Activated CD4-positive, alpha-beta T cell treated with anti-CD3 and anti-CD28 coated beads, Interleukin-2, amount 50 U/mL, for 48 hours (primary cell): ENCODE measurements around the gene OTUD1.
A peak's percentile ranks its signal among the peaks of the same experiment; 100 is the strongest.
"Not testable (repeated sequence)": the region's sequence is repeated elsewhere in the genome, so short reads cannot be mapped to it uniquely, and the experiment has no call there.

ENCODE experiments used
- DNase-seq, 2 experiments: peaks; one replicate each; pipeline ENCODE4 v3.0.0-alpha.2; 2020

The OTUD1 gene

DNA sequence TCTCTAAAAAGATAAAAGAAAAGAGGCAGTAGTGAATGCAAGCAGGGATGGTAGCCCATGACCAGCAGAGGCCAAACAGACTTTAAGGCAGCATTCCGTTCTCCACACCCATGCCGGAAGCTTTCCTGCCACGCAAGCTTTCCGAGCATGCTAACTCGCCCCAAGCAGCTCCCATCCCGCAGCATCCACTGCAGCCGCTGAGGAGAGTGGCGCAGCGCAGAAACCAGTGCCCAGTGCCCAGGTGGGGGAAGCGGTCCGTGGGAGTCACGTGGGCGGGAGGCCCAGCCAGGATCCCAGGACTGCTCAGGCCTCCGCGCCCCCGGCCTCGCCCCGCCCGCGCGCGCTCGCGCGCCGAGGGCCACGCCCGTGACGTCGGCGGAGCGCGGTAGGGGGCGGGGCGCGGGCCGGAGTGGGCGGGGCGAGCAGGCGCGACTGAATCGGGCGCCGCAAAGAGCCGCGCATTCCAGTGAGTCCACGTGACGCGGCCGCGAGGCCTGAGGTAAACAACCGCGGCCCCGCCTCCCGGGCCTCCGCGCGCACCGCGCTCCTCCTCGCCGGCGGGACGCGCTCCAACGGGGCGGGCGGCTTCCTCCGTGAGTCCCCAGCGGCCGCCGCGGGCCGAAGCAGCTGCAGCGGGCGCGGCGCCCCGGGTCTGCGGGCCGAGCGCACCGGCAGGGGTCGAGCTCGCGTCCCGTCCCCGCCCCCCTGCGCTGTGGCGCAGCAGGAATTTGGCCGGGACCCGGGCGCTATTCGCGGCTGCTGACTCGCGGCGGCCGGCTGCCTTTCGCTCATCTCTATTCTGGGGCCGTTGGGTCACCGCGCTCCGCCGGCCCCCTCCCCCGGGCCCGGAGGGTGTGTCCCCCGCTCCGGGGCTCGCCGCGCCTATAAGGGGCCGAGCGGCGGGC, at the start of gene OTUD1:
Gene OTUD1 (plus strand): TSS at position 529 of the 905 bp plus-strand sequence. CDS start 383 bp downstream, outside the sequence.
- DNase-seq = peak; percentile 92 to 93

- DNase-seq = not testable (repeated sequence)
Measured at GRCh38 chr10:23390408-23390807, 48.5 kb upstream of the OTUD1 start.

DNA sequence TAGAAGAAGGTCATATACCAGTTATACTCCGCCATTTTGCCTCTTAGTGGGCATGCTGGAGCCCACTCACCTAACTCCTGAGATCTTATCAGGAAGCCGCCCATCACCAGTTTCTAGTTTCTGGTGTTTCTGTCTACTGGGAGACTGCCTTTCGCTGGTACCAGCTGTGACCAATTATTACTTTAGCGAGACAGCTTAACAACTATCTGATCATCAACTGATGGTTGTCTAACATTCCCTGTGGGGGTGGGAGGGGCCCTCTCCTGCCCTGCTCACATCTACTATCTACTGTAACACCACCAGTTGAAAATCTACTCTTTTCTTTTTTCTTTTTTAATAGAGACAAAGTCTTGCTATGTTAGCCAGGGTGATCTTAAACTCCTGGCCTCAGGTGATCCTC, 48.1 kb upstream of the OTUD1 start:
- no peak for DNase-seq

GRCh38 chr10:23391821-23392220, 47.1 kb upstream of the OTUD1 start:
- DNase-seq = peak; percentile 13 to 27

GRCh38 chr10:23395017-23395416, 43.9 kb upstream of the OTUD1 start:
- no peak for DNase-seq

DNA sequence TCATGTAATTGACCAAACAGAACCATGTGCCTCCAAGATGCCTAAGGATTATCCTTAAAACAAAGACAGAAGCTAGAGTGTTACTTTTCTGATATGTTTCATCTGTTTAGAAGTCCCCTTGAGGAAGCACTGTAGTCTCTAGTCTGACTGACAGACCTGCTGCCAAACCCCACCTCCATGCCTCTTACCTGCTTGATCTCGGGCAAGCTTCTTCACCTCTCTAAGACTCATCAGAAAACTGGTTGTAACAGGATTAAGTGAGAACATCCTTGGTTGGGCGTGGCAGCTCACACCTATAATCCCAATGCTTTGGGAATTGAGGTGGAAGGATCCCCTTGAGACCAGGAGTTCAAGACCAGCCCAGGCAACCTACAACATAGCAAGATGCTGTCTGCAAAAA, 42.2 kb upstream of the OTUD1 start:
- no peak for DNase-seq

DNA sequence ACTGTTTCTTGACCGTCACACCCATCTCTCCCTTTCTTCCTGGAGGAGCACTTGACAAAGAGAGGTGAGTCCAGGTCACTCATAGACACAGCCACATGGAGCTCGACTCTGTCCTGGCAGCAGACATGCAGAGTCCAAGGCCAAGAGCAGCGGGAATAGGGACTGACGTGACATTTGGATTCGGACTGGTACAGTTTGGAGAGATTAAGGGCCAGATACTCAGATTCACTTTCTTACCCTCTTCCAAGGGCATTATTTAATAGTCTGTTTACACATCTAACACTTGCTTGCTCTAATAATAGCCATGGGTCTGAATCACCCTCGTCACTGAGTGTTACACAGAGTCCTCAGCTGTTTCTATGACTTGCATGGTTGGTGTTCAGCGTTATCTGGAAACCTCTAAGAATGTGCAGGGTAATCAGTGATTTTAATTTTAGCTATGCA, 39.2 kb upstream of the OTUD1 start:
- DNase-seq = no peak

GRCh38 chr10:23402856-23403255, 36.0 kb upstream of the OTUD1 start:
- DNase-seq = no peak

GRCh38 chr10:23403278-23403677, 35.6 kb upstream of the OTUD1 start:
- no peak for DNase-seq

- DNase-seq = no peak
Measured at GRCh38 chr10:23403719-23404118, 35.2 kb upstream of the OTUD1 start.

DNA sequence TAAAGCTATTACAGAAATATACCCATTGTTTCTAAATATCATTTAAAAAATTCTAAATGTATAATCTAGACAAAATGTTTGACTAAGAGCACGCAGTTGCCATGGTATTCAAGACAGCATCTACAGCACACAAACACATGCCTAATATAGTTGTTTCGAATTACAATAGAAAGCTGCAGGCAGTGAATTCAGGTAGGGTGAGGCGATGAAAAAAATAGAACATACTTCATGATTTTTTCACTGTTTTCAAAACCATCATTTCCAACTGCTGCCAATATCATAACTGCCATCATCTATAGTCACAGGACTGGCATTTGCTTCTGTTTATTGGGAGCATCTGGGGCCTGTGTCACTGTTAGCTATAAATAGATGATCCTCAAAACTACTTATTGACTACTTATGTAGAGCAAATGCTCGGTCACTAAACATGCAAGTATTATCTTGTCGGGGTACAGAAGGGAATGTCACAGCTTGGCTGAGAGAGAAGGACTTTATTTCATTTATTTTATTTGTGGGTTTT, 34.4 kb upstream of the OTUD1 start:
- DNase-seq = no peak

GRCh38 chr10:23405540-23405939, 33.3 kb upstream of the OTUD1 start:
- no peak for DNase-seq

GRCh38 chr10:23406409-23406808, 32.5 kb upstream of the OTUD1 start:
- no peak for DNase-seq

- DNase-seq = no peak
Measured at GRCh38 chr10:23408330-23408976, 30.4 kb upstream of the OTUD1 start.

DNA sequence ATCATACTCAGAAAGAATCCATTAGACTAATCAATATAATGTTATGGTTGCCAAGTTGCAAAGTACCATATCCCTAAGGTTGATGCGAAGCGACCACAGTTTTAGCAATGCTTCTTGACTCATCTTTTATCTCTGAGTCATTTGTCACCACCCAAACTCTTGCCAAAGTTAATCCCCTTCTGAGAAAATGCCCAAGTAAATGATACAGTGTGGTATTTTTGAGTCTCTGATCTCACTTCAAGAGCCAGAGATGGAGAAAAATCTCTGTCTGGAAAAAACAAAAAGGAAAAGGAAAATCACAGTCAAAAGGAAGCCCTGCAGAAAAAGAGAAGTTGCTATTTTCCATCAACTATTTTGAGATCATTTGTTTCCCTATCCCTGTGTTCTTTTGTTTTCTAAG, 26.7 kb upstream of the OTUD1 start:
- no peak for DNase-seq

DNA sequence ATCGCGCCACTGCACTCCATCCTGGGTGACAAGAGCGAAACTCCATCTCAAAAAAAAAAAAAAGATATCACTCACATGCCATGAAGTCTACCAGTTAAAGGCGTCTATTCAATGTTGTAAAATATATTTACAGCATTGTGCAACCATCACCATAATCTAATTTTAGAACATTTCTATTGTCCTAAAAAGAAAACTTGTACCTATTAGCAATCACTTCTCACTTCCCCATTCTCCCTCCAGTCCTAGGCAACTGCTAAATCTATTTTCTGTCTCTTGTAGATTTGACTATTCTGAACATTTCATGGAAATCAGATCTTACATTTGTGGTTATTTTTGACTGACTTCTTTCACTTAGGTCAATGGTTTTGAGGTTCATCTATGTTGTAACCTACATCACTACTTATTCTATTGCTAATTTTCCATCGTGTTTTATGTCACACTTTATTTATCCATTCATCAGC, 25.2 kb upstream of the OTUD1 start:
- no peak for DNase-seq

DNA sequence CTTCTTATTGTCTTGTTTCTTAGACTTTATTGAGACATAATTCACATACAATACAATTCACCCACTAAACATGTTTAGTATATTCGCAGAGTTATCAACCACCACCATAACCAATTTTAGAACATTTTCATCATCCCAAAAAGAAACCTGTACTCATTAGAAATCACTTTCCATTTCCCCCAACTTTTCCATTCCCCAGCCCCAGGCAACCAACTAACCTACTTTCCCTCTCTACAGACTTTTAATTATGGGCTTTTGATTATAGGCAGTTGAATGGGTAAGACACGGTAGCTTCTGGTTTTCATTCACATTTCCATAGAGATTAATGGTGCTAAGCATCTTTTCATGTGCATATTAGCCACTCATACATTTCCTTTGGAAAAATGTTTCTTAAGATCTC, 24.2 kb upstream of the OTUD1 start:
- no peak for DNase-seq

GRCh38 chr10:23417254-23417653, 21.6 kb upstream of the OTUD1 start:
- DNase-seq = no peak

DNA sequence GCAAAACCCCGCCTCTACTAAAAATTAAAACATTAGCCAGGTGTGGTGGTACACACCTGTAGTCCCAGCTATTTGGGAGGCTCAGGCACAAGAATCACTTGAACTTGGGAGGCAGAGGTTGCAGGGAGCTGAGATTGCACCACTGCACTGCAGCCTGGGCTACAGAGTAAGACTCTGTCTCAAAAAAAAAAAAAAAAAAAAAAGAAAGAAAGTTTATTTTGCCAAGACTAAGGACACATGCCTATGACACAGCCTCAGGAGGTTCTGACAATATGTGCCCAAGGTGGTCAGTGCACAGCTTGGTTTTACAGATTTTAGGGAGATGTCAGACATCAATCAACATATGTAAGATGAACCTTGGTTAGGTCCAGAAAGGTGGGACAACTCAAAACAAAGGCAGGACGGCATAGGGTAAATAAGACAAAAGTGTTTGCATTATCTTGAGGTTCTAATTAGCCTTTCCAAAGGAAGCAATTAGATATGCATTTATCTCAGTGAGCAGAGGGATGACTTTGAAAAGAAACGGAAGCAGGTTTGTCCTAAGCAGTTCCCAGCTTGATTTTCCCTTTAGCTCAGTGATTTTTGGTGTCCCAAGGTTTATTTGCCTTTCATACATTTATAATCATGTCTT, 20.7 kb upstream of the OTUD1 start:
- DNase-seq = no peak

DNA sequence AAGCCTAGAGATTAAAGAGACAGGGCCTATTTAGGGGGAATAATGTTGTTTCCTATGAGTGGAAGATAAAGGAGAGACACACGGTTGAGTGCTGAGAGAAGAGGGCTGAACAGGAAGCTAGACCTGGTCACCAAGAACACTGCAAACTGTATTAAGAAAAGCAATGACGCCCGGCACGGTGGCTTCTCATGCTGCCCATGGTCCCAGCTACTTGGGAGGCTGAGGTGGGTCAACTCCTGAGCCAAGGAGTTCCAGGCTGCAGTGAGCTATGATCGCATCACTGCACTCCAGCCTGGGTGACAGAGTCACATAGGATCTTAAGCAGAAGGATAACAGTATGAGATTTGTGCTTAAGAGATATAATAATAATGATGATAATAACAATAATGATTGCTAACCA, 19.7 kb upstream of the OTUD1 start:
- DNase-seq = no peak

DNA sequence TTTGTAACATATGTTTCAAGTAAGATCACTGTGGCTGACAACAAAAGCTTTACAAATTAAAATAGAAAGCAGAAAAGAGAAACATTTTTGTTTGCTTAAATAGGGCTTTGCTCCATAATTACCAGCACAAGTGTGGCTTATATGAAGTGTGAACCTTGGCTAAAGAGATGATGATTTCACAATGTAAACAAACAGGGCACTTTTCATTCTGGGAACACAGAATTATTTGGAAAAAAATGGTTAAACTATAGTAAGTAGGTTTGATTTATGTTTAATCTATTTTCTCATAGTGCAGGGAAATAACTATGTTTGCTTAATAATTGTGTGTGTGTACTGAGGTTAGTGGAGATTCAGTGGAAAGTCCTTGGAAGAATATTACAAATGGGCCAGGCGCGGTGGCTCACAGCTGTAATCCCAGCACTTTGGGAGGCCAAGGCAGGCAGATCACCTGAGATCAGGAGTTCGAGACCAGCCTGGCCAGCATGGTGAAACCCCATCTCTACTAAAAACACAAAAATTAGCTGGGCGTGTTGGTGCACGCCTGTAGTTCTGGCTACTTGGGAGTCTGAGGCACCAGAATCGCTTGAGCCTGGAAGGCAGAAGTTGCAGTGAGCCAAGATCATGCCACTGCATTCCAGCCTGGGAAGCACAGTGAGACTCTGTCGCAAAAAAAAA, 19.1 kb upstream of the OTUD1 start:
- DNase-seq = no peak

DNA sequence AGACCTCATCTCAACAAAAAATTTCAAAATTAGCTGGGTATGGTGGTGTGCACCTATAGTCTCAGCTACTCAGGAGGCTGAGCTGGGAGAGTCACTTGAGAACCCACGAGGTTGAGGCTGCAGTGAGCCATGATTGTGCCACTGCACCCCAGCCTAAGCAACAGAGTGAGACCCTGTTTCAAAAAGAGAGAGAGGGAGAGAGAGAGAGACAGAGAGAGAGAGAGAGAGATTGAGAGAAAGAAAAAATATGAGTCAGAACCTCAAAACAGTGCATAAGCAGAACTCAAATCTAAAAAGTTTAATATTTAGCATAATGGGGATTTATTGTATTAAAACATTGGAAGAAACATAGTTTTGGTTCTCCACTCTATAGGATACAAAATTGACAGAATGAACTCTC, 17.5 kb upstream of the OTUD1 start:
- no peak for DNase-seq

DNA sequence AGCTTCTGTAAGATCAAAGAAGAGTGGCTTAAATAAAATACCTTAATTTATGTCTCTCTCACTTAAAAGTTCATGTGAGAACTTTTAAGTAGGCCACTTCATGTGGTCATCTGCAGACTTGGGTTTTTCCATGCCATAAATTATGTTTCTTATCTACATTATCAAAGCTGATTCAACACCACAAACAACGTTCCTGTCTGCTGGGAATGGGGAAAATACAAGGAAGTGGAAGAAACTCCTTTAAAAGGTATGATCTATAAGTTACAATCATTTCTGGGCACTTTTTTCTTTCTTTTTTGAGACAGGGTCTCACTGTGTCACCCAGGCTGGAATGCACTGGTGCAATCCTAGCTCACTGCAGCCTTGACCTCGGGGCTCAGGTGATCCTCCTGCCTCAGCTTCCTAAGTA, 16.9 kb upstream of the OTUD1 start:
- no peak for DNase-seq
